ENCODE data around the gene MYRFL. TPM values are rescaled to one million over a fixed set of nuclear protein-coding genes. Genes with fewer than 3 reads are reported as not detected.
"Not testable (repeated sequence)": the region's sequence is repeated elsewhere in the genome, so short reads cannot be mapped to it uniquely, and the experiment has no call there.

MYRFL gene
- total and polyA plus RNA-seq, 12 donors, result 0.10 to 0.51 (median 0.30) TPM; not detected in 4

GRCh38 chr12:69846976-69847375 lies 21.9 kb downstream of the MYRFL start:
- Histone ChIP-seq H3K4me3 (no peak overlapping the region), H3K27ac (no peak overlapping the region), H3K4me1 (no peaks in the 10 kb centered on the region), H3K9me3 (peaks cover 0 to 3% (median 0%) of the 10 kb centered on the region in 11 donors), H3K27me3 (no peaks in the 10 kb centered on the region), H3K36me3 (no peaks in the 10 kb centered on the region)
- DNase-seq (no peak), ATAC-seq (no peak)
- intact Hi-C loops (cut with DNase I), result no loop called here
- TF ChIP-seq, protein P1, sequence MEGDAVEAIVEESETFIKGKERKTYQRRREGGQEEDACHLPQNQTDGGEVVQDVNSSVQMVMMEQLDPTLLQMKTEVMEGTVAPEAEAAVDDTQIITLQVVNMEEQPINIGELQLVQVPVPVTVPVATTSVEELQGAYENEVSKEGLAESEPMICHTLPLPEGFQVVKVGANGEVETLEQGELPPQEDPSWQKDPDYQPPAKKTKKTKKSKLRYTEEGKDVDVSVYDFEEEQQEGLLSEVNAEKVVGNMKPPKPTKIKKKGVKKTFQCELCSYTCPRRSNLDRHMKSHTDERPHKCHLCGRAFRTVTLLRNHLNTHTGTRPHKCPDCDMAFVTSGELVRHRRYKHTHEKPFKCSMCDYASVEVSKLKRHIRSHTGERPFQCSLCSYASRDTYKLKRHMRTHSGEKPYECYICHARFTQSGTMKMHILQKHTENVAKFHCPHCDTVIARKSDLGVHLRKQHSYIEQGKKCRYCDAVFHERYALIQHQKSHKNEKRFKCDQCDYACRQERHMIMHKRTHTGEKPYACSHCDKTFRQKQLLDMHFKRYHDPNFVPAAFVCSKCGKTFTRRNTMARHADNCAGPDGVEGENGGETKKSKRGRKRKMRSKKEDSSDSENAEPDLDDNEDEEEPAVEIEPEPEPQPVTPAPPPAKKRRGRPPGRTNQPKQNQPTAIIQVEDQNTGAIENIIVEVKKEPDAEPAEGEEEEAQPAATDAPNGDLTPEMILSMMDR (IDR thresholded peaks at IDR 0.05), result no peak

DNA sequence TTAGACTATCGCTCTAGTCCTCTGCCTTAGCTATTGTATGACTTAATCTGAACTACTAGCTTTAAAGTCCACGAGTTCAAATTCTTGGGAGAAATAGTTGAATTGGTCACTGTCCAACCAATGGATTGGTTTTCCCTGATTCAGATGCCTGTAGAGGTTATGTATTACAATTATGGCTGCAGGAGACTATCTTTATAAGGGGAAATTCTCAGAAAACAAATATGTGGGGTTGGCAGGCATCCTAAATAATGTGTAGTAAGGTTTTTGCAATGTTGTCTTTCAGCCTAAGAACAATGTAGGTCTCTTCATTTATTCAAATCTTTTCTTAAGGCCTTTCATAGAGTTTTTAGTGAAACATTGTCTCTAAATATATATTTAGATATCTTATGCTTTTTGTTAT lies 26.9 kb downstream of the MYRFL start:
- Histone ChIP-seq H3K27me3 (no peaks in the 10 kb centered on the region), H3K4me3 (no peak overlapping the region), H3K27ac (no peak overlapping the region), H3K9me3 (peaks cover 0 to 25% (median 13%) of the 10 kb centered on the region in 11 donors), H3K4me1 (no peaks in the 10 kb centered on the region), H3K36me3 (no peaks in the 10 kb centered on the region)
- intact Hi-C loops (cut with DNase I), result no loop called here
- ATAC-seq (no peak), DNase-seq (no peak)
- 74 to 85% methylated on average over 2 of the region's 2 CpGs for WGBS, 2 donors
- TF ChIP-seq, protein P1 (IDR thresholded peaks at IDR 0.05), result no peak

- H3K4me1 ChIP-seq; intact Hi-C loops (cut with DNase I); H3K4me3 ChIP-seq; ATAC-seq; DNase-seq; H3K27me3 ChIP-seq; H3K36me3 ChIP-seq; H3K27ac ChIP-seq: not testable (repeated sequence)
- 95 to 98% methylated on average over 53 to 59 of the region's 61 CpGs for WGBS, 2 donors
- H3K9me3 ChIP-seq, result peaks cover 0 to 34% (median 20%) of the 10 kb centered on the region in 11 donors
These were observed 28.3 kb downstream of the MYRFL start for GRCh38 chr12:69853176-69853961.

- DNase-seq, result no peak
- Histone ChIP-seq H3K27ac (no peak overlapping the region), H3K4me1 (no peaks in the 10 kb centered on the region), H3K27me3 (no peaks in the 10 kb centered on the region), H3K36me3 (no peaks in the 10 kb centered on the region), H3K4me3 (no peak overlapping the region), H3K9me3 (no peaks in the 10 kb centered on the region)
- WGBS, 2 donors, result 89 to 95% methylated on average over 4 of the region's 4 CpGs
- no peak for ATAC-seq
- intact Hi-C loops (cut with DNase I), result no loop called here
- TF ChIP-seq, protein P1 (IDR thresholded peaks at IDR 0.05), result no peak
These were observed 41.7 kb downstream of the MYRFL start for GRCh38 chr12:69866698-69867097.

DNA sequence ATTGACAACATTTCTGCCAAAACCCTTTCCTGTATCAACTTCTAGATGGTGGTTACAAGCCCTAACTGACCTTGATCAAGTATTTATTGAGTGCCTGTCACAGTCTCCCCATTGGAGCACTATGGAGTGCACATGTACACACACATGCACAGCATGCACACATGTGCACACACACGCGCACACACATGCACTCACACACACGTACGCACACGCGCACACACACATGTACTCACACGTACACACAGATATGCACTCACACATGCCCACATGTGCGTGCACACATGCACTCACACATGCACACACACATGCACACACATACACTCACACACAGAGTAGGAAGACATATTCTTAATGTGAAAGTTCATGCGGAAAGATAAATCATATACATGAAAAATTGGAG lies 43.7 kb downstream of the MYRFL start:
- Histone ChIP-seq H3K9me3 (no peaks in the 10 kb centered on the region), H3K4me3 (no peak overlapping the region), H3K27me3 (no peaks in the 10 kb centered on the region), H3K36me3 (no peaks in the 10 kb centered on the region), H3K27ac (no peak overlapping the region), H3K4me1 (peaks cover 0 to 6% (median 0%) of the 10 kb centered on the region in 9 donors)
- TF ChIP-seq, protein P1 (IDR thresholded peaks at IDR 0.05), result no peak
- intact Hi-C loops (cut with DNase I), result no loop called here
- WGBS, 2 donors, result 89 to 97% methylated on average over 9 of the region's 9 CpGs
- DNase-seq (no peak), ATAC-seq (no peak)

Data from heart right ventricle (tissue), 16 donors.